ENCODE measurements around the gene ZNF282. TPM values are rescaled to one million over a fixed set of nuclear protein-coding genes. Genes with fewer than 3 reads are reported as not detected.
A peak's percentile ranks its signal among the peaks of the same experiment; 100 is the strongest.

The ZNF282 gene
- total and polyA plus RNA-seq, 9 of the 15 experiments (the other 6 are each of a cell fraction or from before 2014, with no cell fraction given), result 0.76 to 58.6 (median 17.4) TPM

GRCh38 chr7:149239345-149240143 is 44.2 kb downstream of the ZNF282 start, which contains the start of gene ZNF212 (continued):
- TF ChIP-seq NR4A1 (CRISPR knock-in tag; IDR thresholded peaks at IDR 0.05) (peak; percentile 42; the same call in 1 of the 2 replicates), NR4A1 (tag; IDR thresholded peaks at IDR 0.05) (no peak), MYC (IDR thresholded peaks at IDR 0.05; ENCODE audit: low read depth, low read length) (peak; percentile 73), MYC (CRISPR knock-in tag; IDR thresholded peaks at IDR 0.05; ENCODE audit: borderline replicate concordance, low read depth) (no peak), DIDO1 (tag; IDR thresholded peaks at IDR 0.05; ENCODE audit: low read depth) (peak; percentile 89), XRCC5 (IDR thresholded peaks at IDR 0.05; ENCODE audit: low read depth, low read length) (peak; percentile 97), ZFP1 (CRISPR knock-in tag; IDR thresholded peaks at IDR 0.05) (no peak), ZEB2 (IDR thresholded peaks at IDR 0.05) (no peak), ZNF444 (CRISPR knock-in tag; IDR thresholded peaks at IDR 0.05) (no peak), ARID2 (IDR thresholded peaks at IDR 0.05) (no peak), ZFP36 (IDR thresholded peaks at IDR 0.05; ENCODE audit: low read depth, low read length, partially characterized antibody) (peak; percentile 35), HNRNPK (IDR thresholded peaks at IDR 0.05; ENCODE audit: low read depth, low read length, poor library complexity, severe bottlenecking) (no peak), CC2D1A (IDR thresholded peaks at IDR 0.05) (peak; percentile 89), ATF1 (CRISPR knock-in tag; IDR thresholded peaks at IDR 0.05) (no peak), ATF1 (tag; IDR thresholded peaks at IDR 0.05) (peak; percentile 83), STAT5A (IDR thresholded peaks at IDR 0.05; ENCODE audit: borderline replicate concordance, low read length) (no peak), E2F6 (IDR thresholded peaks at IDR 0.05; ENCODE audit: borderline replicate concordance in 1 of 2, extremely low read depth in 1 of 2, insufficient read depth in 1 of 2, insufficient read length in 1 of 2, low read depth in 1 of 2, low read length in 1 of 2, poor library complexity in 1 of 2, severe bottlenecking in 1 of 2) (peak; percentile 36 to 78), POLR2AphosphoS5 (IDR thresholded peaks at IDR 0.05; ENCODE audit: control insufficient read depth, insufficient read depth, low read depth, low read length) (peak; percentile 76; the same call in 1 of the 2 replicates)
- TF ChIP-seq, protein P1, sequence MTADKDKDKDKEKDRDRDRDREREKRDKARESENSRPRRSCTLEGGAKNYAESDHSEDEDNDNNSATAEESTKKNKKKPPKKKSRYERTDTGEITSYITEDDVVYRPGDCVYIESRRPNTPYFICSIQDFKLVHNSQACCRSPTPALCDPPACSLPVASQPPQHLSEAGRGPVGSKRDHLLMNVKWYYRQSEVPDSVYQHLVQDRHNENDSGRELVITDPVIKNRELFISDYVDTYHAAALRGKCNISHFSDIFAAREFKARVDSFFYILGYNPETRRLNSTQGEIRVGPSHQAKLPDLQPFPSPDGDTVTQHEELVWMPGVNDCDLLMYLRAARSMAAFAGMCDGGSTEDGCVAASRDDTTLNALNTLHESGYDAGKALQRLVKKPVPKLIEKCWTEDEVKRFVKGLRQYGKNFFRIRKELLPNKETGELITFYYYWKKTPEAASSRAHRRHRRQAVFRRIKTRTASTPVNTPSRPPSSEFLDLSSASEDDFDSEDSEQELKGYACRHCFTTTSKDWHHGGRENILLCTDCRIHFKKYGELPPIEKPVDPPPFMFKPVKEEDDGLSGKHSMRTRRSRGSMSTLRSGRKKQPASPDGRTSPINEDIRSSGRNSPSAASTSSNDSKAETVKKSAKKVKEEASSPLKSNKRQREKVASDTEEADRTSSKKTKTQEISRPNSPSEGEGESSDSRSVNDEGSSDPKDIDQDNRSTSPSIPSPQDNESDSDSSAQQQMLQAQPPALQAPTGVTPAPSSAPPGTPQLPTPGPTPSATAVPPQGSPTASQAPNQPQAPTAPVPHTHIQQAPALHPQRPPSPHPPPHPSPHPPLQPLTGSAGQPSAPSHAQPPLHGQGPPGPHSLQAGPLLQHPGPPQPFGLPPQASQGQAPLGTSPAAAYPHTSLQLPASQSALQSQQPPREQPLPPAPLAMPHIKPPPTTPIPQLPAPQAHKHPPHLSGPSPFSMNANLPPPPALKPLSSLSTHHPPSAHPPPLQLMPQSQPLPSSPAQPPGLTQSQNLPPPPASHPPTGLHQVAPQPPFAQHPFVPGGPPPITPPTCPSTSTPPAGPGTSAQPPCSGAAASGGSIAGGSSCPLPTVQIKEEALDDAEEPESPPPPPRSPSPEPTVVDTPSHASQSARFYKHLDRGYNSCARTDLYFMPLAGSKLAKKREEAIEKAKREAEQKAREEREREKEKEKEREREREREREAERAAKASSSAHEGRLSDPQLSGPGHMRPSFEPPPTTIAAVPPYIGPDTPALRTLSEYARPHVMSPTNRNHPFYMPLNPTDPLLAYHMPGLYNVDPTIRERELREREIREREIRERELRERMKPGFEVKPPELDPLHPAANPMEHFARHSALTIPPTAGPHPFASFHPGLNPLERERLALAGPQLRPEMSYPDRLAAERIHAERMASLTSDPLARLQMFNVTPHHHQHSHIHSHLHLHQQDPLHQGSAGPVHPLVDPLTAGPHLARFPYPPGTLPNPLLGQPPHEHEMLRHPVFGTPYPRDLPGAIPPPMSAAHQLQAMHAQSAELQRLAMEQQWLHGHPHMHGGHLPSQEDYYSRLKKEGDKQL (CRISPR knock-in tag; IDR thresholded peaks at IDR 0.05; ENCODE audit: borderline replicate concordance), result no peak
- TF ChIP-seq, protein P2, sequence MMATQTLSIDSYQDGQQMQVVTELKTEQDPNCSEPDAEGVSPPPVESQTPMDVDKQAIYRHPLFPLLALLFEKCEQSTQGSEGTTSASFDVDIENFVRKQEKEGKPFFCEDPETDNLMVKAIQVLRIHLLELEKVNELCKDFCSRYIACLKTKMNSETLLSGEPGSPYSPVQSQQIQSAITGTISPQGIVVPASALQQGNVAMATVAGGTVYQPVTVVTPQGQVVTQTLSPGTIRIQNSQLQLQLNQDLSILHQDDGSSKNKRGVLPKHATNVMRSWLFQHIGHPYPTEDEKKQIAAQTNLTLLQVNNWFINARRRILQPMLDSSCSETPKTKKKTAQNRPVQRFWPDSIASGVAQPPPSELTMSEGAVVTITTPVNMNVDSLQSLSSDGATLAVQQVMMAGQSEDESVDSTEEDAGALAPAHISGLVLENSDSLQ (IDR thresholded peaks at IDR 0.05), result peak; percentile 86
